ENCODE measurements around the gene ZNF79.

DNA sequence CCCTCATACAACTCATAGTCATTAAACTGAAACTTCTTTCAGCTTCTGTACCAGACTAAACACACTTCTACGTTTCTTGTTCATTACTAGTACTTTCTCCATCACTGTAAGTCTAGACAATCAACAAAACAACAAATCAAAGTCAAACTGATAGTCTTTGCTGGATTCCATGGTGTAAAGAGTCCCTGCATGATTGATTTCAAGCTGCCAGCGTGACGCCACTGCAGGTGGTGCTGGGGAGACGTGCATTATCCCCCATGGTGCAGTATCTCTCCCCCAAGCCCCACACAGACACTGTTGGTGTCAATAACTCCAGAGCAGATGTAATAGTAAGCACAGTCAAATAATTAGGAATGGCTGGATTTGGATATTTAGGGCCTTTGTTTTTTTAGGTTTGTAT lies 37.9 kb upstream of the ZNF79 start:
- no peak for TF ChIP-seq MECOM (CRISPR knock-in tag; IDR thresholded peaks at IDR 0.05)
- TF ChIP-seq POLR2A (conservative IDR thresholded peaks at IDR 0.05): no peak
- no peak for TF ChIP-seq POLR2AphosphoS5 (IDR thresholded peaks at IDR 0.05; ENCODE audit: control insufficient read depth, insufficient read depth, low read depth, low read length)
- no peak for TF ChIP-seq KLF13 (tag; IDR thresholded peaks at IDR 0.05; ENCODE audit: borderline replicate concordance, low read depth)
